GM19395 (cell line): Measurements from ENCODE around the gene NPTX2.

ENCODE experiments used
- ATAC-seq: cut with Tn5 transposase; IDR thresholded peaks from one replicate; pipeline ENCODE4 v1.9.1; 2021; ENCODE audit warnings: mild to moderate bottlenecking, moderate library complexity; ENCODE audit not compliant: unreplicated experiment

Gene NPTX2

GRCh38 chr7:98653601-98654310 lies 36.7 kb downstream of the NPTX2 start:
- no peak for ATAC-seq

- ATAC-seq, result no peak
These were observed 37.6 kb downstream of the NPTX2 start for GRCh38 chr7:98654524-98655272.

DNA sequence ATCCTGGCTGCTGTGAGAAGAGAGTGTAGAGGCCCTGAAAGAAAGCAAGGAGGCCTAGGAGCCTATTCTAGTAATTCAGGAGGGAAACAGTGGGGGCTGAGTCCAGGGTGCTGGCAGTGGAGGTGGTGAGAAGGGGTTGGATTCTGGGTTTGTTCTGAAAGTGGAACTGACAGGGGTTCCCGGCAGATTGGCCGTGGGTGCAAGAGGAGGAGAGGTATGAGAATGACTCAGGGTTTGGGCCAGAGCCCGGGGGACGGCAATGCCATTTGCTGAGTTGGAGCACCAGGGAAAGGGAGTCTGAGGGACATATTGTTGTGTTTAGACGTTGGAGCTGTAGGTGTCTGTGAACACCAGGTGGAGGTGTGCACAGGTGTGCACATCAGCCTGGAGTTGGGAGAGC lies 38.5 kb downstream of the NPTX2 start:
- ATAC-seq, result no peak

GRCh38 chr7:98656899-98657298 lies 39.8 kb downstream of the NPTX2 start:
- no peak for ATAC-seq

DNA sequence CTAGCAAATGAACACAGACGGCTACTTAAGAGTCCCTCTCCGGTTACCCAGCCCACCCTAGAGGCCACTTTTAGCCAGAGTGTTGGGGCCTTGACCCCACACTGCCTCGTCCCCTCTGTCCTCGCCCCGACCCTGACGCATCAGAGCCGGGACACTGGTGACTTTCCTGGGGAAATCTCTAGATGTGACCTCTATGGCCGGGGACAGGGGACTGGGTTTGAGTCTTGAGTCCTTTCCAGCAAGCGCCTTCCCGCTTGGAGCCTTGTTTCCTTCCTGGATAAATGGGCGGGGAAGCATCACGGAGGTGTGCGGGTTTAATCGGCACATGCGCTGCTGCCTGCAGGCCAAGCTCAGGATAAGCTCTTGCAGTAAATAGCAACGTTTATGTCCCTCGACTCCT lies 40.7 kb downstream of the NPTX2 start:
- ATAC-seq, result no peak

- no peak for ATAC-seq
These were observed 42.7 kb downstream of the NPTX2 start for GRCh38 chr7:98659756-98660155.

DNA sequence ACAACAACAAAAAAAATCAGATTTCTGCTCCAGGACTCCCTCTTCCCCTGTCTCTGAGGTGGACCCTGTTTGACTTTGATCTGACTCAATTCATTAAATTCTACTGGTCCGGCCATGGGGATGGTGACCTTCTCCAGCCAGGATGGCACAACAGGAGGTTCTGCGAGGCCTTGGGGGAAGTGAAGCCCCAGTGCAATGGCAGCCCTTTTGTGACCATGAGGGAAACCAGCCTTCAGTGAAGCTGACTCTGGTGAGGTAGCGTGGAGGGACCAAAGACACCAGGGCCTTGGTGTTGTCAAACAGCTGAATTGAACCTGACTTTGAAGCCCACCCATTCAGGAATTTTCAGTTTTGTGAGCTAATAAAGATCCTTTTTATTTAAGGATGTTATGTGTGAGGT lies 44.5 kb downstream of the NPTX2 start:
- no peak for ATAC-seq

- ATAC-seq, result no peak
These were observed 45.2 kb downstream of the NPTX2 start for GRCh38 chr7:98662289-98662688.

- ATAC-seq, result no peak
These were observed 47.8 kb downstream of the NPTX2 start for GRCh38 chr7:98664882-98665281.

GRCh38 chr7:98668255-98668654 lies 51.2 kb downstream of the NPTX2 start:
- no peak for ATAC-seq

DNA sequence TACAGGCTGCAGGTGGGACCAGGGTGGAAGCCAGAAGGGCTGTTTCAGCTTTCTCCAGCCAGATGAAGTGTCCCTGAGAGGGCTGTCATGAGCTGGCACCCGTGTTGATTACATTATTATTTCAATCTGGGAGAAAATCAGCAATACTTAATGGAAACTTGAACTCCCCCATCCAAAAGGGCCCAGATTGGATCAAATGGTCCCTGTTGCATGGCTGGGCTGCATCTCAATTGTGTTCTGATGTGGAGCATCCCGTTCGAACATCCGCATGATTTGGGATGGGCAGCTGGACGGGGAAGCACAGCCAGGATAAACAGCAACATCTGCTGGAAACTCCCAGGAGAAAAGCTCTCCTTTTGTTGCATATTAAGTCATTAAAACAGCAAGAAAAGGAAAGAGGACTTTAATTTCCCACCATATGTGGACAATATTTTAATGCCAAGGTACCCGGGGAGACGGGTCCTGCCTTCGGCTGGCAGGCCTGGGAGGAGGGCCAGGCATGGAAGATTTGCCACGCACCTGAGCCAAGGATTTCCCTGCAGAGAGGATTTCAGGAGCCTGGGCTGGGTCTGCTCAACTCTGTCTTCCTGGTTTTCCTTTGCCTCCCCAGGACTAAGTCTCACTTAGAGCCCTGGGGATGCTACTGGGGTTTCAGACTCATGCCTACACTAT lies 52.4 kb downstream of the NPTX2 start:
- ATAC-seq, result no peak

DNA sequence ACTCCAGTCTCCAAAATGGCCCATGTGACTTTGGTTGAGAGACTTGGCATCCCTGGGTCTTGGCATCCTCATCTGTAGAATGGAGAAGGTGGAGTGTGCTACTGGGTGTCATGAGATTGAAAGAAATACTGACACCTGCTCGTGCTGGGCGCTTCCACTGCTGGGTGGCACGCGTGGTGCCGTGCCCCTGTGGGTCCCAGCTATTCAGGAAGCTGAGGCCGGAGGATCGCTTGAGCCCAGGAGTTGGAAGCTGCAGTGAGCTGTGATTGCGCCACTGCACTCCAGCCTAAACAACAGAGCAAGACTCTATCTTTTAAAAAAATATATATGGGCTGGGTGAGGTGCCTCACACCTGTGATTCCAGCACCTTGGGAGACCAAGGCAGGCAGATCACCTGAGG lies 53.1 kb downstream of the NPTX2 start:
- no peak for ATAC-seq

DNA sequence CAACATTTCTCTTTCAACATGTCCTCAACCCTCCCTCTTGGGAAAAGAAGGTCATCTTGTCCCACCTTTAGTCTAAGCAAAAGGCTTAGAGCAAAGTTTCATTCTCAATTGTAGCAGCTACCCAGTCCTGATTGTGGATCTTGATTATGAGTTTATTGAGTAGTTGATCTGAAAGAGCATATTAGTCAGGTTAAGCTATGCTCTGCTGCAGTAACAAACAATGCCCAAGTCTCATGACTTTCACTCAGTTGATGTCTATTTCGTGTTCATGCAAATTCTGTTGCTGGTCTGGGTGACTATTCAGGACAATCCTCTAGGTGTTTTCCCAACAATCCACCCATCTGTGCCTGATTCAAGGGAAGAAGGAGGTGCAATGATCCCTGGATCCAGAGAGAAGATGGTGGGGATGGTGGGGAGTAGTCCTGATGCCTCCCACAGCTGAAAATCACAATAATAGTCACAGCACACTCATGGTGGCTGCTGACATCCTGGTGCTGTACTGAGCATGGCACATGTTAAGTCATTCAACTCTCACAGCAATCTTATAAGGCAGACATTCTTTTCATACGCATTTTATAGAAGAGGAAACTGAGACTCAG lies 54.7 kb downstream of the NPTX2 start:
- no peak for ATAC-seq

DNA sequence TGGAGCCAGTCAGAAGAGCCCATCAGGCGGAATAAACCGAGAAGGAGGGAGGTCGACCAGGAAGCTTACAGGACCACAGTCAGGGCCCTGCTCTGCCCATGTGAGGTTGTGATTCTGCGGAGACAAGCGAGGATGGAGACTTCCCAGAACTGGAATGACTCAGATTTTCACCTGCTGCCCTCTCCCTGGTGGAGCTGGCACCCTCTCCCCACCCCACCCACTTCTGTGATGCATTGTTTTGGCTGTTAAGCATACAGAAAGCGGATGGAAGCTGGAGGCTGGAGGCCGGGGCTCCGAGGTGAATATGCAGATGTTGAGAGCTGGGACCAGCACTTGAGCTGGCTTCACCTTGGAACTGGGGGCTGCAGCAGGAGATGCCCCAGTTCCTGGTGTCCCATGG lies 57.4 kb downstream of the NPTX2 start:
- no peak for ATAC-seq

- no peak for ATAC-seq
These were observed 57.8 kb downstream of the NPTX2 start for GRCh38 chr7:98674881-98675280.

DNA sequence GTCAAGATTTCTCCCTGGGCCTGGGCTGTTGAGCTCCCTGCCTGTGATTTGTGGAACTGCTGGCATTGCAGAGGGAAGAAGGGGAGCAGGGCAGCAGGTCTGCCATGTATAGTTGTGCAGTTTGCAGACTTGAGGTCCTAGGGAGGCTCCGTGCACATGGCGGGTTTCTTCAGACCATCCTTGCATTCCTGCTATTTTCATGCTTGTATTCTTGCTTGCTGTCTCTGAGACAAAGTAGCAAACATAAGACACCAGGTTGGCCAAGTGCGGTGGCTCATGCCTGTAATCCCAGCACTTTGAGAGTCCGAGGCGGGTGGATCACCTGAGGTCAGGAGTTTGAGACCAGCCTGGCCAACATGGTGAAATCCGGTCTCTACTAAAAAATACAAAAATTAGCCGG lies 61.1 kb downstream of the NPTX2 start:
- ATAC-seq, result no peak
